ENCODE data around the gene POLR2E.

DNA sequence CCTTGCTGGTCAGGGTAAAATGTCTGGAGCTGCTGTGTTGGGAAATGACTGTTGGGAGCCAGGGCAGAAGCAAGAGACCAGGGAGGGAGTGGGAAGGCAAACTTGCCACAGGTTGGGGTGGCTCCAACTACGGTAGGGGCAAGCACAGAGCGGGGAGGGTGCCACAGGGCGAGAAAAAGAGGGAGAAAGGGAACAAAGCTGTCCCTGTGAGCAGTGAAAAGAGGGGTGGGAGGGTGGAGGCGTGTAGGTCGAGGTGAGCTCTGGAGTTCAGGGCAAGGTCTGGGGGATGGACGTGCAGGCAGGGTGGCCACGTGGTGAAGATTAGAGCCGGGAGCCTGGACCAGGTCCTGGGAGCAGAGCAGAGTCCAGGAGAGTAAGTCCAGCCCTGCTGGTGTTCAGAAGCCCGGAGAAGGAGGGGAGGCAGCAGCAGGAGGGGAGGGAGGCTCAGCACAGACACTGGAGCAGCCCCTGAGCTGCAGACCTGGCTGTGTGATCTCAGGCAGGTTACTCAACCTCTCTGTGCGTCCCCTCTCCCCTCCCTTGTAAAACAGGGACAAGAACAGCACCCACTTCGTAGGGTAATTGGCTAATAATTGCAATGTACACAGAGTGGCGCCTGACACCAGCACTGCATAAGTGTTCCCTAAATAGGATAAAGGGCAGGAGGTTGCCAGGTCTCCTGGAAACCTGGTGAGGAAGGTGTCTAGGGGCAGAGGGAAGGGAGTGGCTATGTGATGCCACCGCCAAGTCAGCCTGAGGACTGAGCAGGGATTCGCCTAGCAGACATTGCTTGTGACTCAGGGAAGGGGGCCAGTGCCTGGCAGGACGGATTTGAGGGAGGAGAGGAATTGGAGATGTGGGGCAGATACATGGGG lies 3.2 kb upstream of the POLR2E start:
- TF ChIP-seq, protein P1, sequence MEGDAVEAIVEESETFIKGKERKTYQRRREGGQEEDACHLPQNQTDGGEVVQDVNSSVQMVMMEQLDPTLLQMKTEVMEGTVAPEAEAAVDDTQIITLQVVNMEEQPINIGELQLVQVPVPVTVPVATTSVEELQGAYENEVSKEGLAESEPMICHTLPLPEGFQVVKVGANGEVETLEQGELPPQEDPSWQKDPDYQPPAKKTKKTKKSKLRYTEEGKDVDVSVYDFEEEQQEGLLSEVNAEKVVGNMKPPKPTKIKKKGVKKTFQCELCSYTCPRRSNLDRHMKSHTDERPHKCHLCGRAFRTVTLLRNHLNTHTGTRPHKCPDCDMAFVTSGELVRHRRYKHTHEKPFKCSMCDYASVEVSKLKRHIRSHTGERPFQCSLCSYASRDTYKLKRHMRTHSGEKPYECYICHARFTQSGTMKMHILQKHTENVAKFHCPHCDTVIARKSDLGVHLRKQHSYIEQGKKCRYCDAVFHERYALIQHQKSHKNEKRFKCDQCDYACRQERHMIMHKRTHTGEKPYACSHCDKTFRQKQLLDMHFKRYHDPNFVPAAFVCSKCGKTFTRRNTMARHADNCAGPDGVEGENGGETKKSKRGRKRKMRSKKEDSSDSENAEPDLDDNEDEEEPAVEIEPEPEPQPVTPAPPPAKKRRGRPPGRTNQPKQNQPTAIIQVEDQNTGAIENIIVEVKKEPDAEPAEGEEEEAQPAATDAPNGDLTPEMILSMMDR (conservative IDR thresholded peaks at IDR 0.05 in 1 of 2, IDR thresholded peaks at IDR 0.05 in 1 of 2; ENCODE audit: extremely low read depth in 1 of 2, insufficient read depth in 1 of 2, low read depth in 1 of 2, low read length in 2 of 2), result peak in 1 of 2 donors; percentile 19
- TF ChIP-seq EZH2 (IDR thresholded peaks at IDR 0.05; ENCODE audit: borderline replicate concordance, low read length), result no peak
